Subcutaneous abdominal adipose tissue (tissue), 5 donors: ENCODE data around the gene GJB4.
"Not testable (repeated sequence)": the region's sequence is repeated elsewhere in the genome, so short reads cannot be mapped to it uniquely, and the experiment has no call there.

Source experiments
- H3K27ac ChIP-seq: one replicate; pipeline ENCODE4 v1.7.0; 2013; ENCODE audit warnings: low read depth, mild to moderate bottlenecking, inconsistent platforms, low read length, moderate library complexity
- H3K27me3 ChIP-seq, 5 donors: one replicate each; pipeline ENCODE4 v1.7.0; 2013; ENCODE audit warnings: low read length in 5 of 5, inconsistent platforms in 1 of 5; ENCODE audit not compliant: control insufficient read depth in 5 of 5, insufficient read depth in 4 of 5
- H3K36me3 ChIP-seq, 5 donors: one replicate each; pipeline ENCODE4 v1.7.0; 2013; ENCODE audit warnings: low read length in 5 of 5; ENCODE audit not compliant: control insufficient read depth in 5 of 5, insufficient read depth in 5 of 5
- H3K4me1 ChIP-seq, 5 donors: one replicate each; pipeline ENCODE4 v1.7.0; 2013; ENCODE audit warnings: low read length in 5 of 5, mild to moderate bottlenecking in 3 of 5, moderate library complexity in 1 of 5; ENCODE audit not compliant: control insufficient read depth in 5 of 5, insufficient read depth in 5 of 5
- H3K4me3 ChIP-seq, 5 donors: one replicate each; pipeline ENCODE4 v1.7.0; 2013; ENCODE audit warnings: low read length in 5 of 5, low read depth in 1 of 5
- H3K9ac ChIP-seq, 5 donors: one replicate each; pipeline ENCODE4 v1.7.0; 2013; ENCODE audit warnings: low read length in 5 of 5, mild to moderate bottlenecking in 4 of 5, moderate library complexity in 3 of 5
- H3K9me3 ChIP-seq, 5 donors: one replicate each; pipeline ENCODE4 v1.7.0; 2013; ENCODE audit warnings: low read length in 5 of 5; ENCODE audit not compliant: control insufficient read depth in 5 of 5
- donor health status: healthy.
- donor health status: healthy.
- donor health status: healthy.
- donor health status: healthy.
- donor health status: healthy.

Gene GJB4

DNA sequence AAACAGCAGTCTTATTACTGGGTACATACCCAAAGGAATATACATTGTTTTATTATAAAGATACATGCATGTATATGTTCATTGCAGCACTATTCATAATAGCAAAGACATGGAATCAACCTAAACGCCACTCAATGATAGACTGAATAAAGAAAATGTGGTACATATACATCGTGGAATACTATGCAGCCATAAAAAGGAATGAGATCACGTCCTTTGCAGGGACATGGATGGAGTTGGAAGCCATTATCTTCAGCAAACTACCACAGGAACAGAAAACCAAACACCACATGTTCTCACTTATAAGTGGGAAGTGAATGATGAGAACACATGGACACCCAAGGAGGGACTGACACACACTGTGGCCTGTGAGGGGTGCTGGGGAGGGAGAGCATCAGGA, 51.2 kb downstream of the GJB4 start:
- H3K27me3 ChIP-seq, H3K4me3 ChIP-seq, H3K9me3 ChIP-seq, H3K36me3 ChIP-seq, H3K9ac ChIP-seq, H3K27ac ChIP-seq, H3K4me1 ChIP-seq: not testable (repeated sequence)
